Hepatocyte (in vitro differentiated cells): ENCODE results near the gene CHKA. TPM values are rescaled to one million over a fixed set of nuclear protein-coding genes. Genes with fewer than 3 reads are reported as not detected.

ENCODE experiments used
- DNase-seq: peaks from one replicate; pipeline ENCODE4 v3.0.0-alpha.2; 2016; ENCODE audit warnings: low spot score
- H2AFZ ChIP-seq: fragments of 200-600 bp; sonication (generic); 2 replicates; pipeline ENCODE4 v1.6.0; 2016; ENCODE audit warnings: antibody characterized with exemption, mild to moderate bottlenecking
- H3K27ac ChIP-seq: fragments of 200-600 bp; sonication (generic); 2 replicates; pipeline ENCODE4 v1.5.1; 2016; ENCODE audit warnings: mild to moderate bottlenecking
- H3K27me3 ChIP-seq: fragments of 200-600 bp; sonication (generic); 2 replicates; pipeline ENCODE4 v1.6.1; 2016
- H3K36me3 ChIP-seq: fragments of 200-600 bp; sonication (generic); replicated peaks from 2 replicates; pipeline ENCODE4 v1.5.1; 2016; ENCODE audit warnings: low read depth; ENCODE audit not compliant: insufficient read depth
- H3K4me1 ChIP-seq: fragments of 200-600 bp; sonication (generic); 2 replicates; pipeline ENCODE4 v1.5.1; 2016; ENCODE audit warnings: mild to moderate bottlenecking, moderate library complexity; ENCODE audit not compliant: insufficient read depth
- H3K4me2 ChIP-seq: fragments of 200-600 bp; sonication (generic); 2 replicates; pipeline ENCODE4 v1.6.0; 2016
- H3K4me3 ChIP-seq: fragments of 200-600 bp; sonication (generic); 2 replicates; pipeline ENCODE4 v1.5.1; 2016; ENCODE audit warnings: mild to moderate bottlenecking
- H3K79me2 ChIP-seq: fragments of 200-600 bp; sonication (generic); 2 replicates; pipeline ENCODE4 v1.6.0; 2017; ENCODE audit warnings: mild to moderate bottlenecking
- H3K9me2 ChIP-seq: fragments of 200-600 bp; sonication (generic); replicated peaks from 2 replicates; pipeline ENCODE4 v1.6.0; 2017; ENCODE audit warnings: mild to moderate bottlenecking; ENCODE audit not compliant: insufficient read depth
- H3K9me3 ChIP-seq: fragments of 200-600 bp; sonication (generic); 2 replicates; pipeline ENCODE4 v1.5.1; 2016; ENCODE audit warnings: low read depth, mild to moderate bottlenecking
- H4K20me1 ChIP-seq: fragments of 200-600 bp; sonication (generic); 2 replicates; pipeline ENCODE4 v1.6.0; 2016; ENCODE audit warnings: mild to moderate bottlenecking; ENCODE audit not compliant: insufficient read depth, poor library complexity, severe bottlenecking
- CTCF ChIP-seq: fragments of 200-600 bp; sonication (generic); IDR thresholded peaks from 2 replicates; pipeline ENCODE4 v1.5.1; 2016; ENCODE audit warnings: antibody characterized with exemption, mild to moderate bottlenecking; ENCODE audit not compliant: poor library complexity
- EZH2 ChIP-seq: fragments of 200-600 bp; sonication (generic); IDR thresholded peaks from 2 replicates; pipeline ENCODE4 v1.6.1; 2016; ENCODE audit warnings: antibody characterized with exemption, mild to moderate bottlenecking, borderline replicate concordance
- EZH2phosphoT487 ChIP-seq: fragments of 200-600 bp; sonication (generic); IDR thresholded peaks from one replicate; pipeline ENCODE4 v1.6.1; 2018; ENCODE audit warnings: antibody characterized with exemption, mild to moderate bottlenecking, low read depth, moderate library complexity; ENCODE audit not compliant: unreplicated experiment, severe bottlenecking
- WGBS: methylation state at CpG from one replicate; pipeline ENCODE4 v1.1.6; 2016; ENCODE audit warnings: low lambda C conversion rate; ENCODE audit errors: missing lambda C conversion rate; 5-methylcytosine and 5-hydroxymethylcytosine counted together
- polyA plus RNA-seq: library from polyadenylated mRNA; unstranded; fragments of >200 nt; fragmentation: Nextera tagmentation; extraction: Ambion mirVana; gene quantifications from 2 replicates; pipeline ENCODE4 v1.2.1, GENCODE V29; 2016
- total RNA-seq: library from RNA; depleted of rRNA; stranded (reverse); fragments of >200 nt; gene quantifications from 2 replicates; pipeline ENCODE4 v1.2.3, GENCODE V29; 2014

CHKA gene
- total and polyA plus RNA-seq, 2 experiments from 2014 or later, result 70.0 to 117 TPM

- Histone ChIP-seq H3K9me3 (no peaks in the 10 kb centered on the region), H3K4me2 (no peak overlapping the region), H2AFZ (no peak overlapping the region), H3K9me2 (no peaks in the 10 kb centered on the region), H3K27me3 (no peaks in the 10 kb centered on the region), H3K4me3 (no peak overlapping the region), H3K36me3 (peaks cover 7% of the 10 kb centered on the region), H3K4me1 (no peaks in the 10 kb centered on the region), H3K27ac (no peak overlapping the region), H4K20me1 (peaks cover 19% of the 10 kb centered on the region), H3K79me2 (peaks cover 38% of the 10 kb centered on the region)
- TF ChIP-seq EZH2phosphoT487 (no peak), EZH2 (no peak), CTCF (no peak)
- 98% methylated on average over 3 of the region's 3 CpGs for WGBS
- DNase-seq, result no peak
Measured at GRCh38 chr11:68071281-68072048, 49.7 kb downstream of the CHKA start.

- no peaks in the 10 kb centered on the region for H3K27me3 ChIP-seq
- H4K20me1 ChIP-seq, result peaks cover 4% of the 10 kb centered on the region
- H3K9me2 ChIP-seq, result no peaks in the 10 kb centered on the region
- DNase-seq, result no peak
- no peak overlapping the region for H3K4me3 ChIP-seq
- peaks cover 7% of the 10 kb centered on the region for H3K36me3 ChIP-seq
- no peak overlapping the region for H2AFZ ChIP-seq
- H3K4me1 ChIP-seq, result no peaks in the 10 kb centered on the region
- no peak for TF ChIP-seq EZH2
- WGBS, result 100% methylated on average over 5 of the region's 5 CpGs
- no peak overlapping the region for H3K4me2 ChIP-seq
- H3K79me2 ChIP-seq, result peaks cover 5% of the 10 kb centered on the region
- no peak overlapping the region for H3K27ac ChIP-seq
- H3K9me3 ChIP-seq, result no peaks in the 10 kb centered on the region
Measured at GRCh38 chr11:68067991-68068390, 53.2 kb downstream of the CHKA start.

DNA sequence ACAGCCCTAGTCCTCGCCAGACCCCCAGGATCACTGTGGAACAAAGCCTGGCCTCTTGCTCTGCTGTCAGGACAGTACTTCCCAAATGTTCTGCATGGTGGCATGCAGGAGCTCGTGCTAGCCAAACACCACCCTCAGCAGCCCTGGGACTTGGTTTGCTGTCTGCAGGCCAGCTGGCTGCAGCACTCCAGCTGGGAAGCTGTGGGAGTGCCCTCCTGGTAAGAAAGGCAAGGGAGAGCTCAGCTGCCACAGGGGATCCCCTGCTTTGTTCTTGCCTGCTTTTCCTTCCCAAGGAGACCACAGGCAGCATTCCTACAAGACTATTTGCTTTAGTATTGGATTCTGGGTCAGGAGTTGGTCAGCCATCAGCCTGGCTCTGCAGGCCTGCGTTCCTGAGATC lies 54.4 kb downstream of the CHKA start:
- 89% methylated on average over 3 of the region's 3 CpGs for WGBS
- Histone ChIP-seq H3K36me3 (peaks cover 7% of the 10 kb centered on the region), H3K79me2 (no peaks in the 10 kb centered on the region)

More for the DNA sequence above, 54.4 kb downstream of the CHKA start:
- H3K4me2 ChIP-seq, result no peak overlapping the region
- H3K4me3 ChIP-seq, result no peak overlapping the region
- H3K27ac ChIP-seq, result no peak overlapping the region
- H3K9me3 ChIP-seq, result no peaks in the 10 kb centered on the region
- H4K20me1 ChIP-seq, result peaks cover 4% of the 10 kb centered on the region
- no peaks in the 10 kb centered on the region for H3K27me3 ChIP-seq
- no peak overlapping the region for H2AFZ ChIP-seq
- no peak for DNase-seq
- no peak for TF ChIP-seq EZH2
- TF ChIP-seq EZH2phosphoT487, result no peak
- no peak for TF ChIP-seq CTCF
- H3K4me1 ChIP-seq, result no peaks in the 10 kb centered on the region
- no peaks in the 10 kb centered on the region for H3K9me2 ChIP-seq
